Ishikawa (cell line): Measurements from ENCODE around the gene TNS1.

Experiments used
- CEBPB ChIP-seq: IDR thresholded peaks from 2 replicates; pipeline ENCODE4 v1.6.1; 2012
- EGR1 ChIP-seq: IDR thresholded peaks from 2 replicates; pipeline ENCODE4 v1.6.1; 2012
- EP300 ChIP-seq: IDR thresholded peaks from 2 replicates; pipeline ENCODE4 v1.6.1; 2012; ENCODE audit warnings: borderline replicate concordance
- NFIC ChIP-seq: IDR thresholded peaks from 2 replicates; pipeline ENCODE4 v1.6.1; 2012
- RAD21 ChIP-seq: IDR thresholded peaks from 2 replicates; pipeline ENCODE4 v1.6.1; 2012; ENCODE audit warnings: low read depth
- TAF1 ChIP-seq: IDR thresholded peaks from 2 replicates; pipeline ENCODE4 v1.6.1; 2012; ENCODE audit warnings: low read depth, mild to moderate bottlenecking
- TCF12 ChIP-seq: IDR thresholded peaks from 2 replicates; pipeline ENCODE4 v1.6.1; 2012; ENCODE audit warnings: low read depth
- TEAD4 ChIP-seq: IDR thresholded peaks from 2 replicates; pipeline ENCODE4 v1.6.1; 2012
- YY1 ChIP-seq: IDR thresholded peaks from 2 replicates; pipeline ENCODE4 v1.6.1; 2012; ENCODE audit warnings: low read depth
- ZBTB7A ChIP-seq: IDR thresholded peaks from 2 replicates; pipeline ENCODE4 v1.6.1; 2012; ENCODE audit warnings: low read depth
- TF ChIP-seq, protein P1 (sequence below): IDR thresholded peaks from 2 replicates; pipeline ENCODE4 v1.6.1; 2012
- TF ChIP-seq, protein P2 (sequence below): IDR thresholded peaks from 2 replicates; pipeline ENCODE4 v1.6.1; 2012
- TF ChIP-seq, protein P3 (sequence below): IDR thresholded peaks from 2 replicates; pipeline ENCODE4 v1.6.1; 2012; ENCODE audit warnings: low read depth, mild to moderate bottlenecking

TNS1 gene

DNA sequence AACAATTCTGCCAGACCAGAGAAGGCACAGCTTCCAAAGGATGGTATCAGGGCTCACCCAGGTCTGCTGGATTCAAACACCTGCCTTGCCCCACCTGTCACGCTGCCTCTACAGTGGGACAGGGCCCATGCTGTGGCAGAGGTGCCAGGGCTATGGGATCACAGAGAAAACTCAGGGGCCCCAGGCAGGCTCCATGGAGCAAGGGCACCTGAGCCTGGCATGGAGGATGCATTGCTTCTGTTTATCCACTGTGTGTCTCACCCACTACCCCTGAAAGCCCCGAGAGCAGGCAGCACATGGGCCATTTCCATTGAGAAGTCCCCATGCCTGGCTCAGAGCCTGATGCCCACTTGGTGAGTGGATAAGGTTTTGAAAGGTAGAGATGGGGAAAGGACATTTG is 76.0 kb downstream of the TNS1 start:
- TF ChIP-seq TCF12 (no peak), RAD21 (no peak), EGR1 (no peak), TEAD4 (no peak), TAF1 (no peak)

DNA sequence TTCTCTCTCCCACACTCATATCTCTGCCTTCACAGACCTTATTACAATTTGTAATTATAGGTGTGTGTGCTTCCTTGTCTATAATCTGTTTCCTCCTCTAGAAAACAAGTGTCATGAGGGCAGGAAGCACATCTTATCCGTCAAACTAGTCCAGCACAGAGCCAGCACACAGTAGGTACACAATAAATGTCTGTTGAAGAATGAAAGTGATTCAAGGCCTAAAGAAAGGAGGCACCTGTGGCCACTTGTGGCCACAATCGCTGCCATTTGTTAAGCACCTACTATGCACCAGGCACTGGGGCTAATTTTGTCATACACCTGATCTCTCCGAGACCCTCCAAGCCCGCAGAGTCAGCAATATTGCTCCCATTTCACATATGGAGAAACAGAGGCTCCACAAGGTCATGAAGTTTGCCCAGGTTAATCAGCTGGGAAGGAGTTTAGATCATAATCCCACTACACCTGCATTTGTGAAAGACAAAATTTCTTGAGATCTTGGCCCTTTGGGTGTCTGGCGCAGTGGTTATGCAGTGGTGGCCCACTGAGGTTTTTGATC is 78.4 kb downstream of the TNS1 start:
- TF ChIP-seq, protein P1, sequence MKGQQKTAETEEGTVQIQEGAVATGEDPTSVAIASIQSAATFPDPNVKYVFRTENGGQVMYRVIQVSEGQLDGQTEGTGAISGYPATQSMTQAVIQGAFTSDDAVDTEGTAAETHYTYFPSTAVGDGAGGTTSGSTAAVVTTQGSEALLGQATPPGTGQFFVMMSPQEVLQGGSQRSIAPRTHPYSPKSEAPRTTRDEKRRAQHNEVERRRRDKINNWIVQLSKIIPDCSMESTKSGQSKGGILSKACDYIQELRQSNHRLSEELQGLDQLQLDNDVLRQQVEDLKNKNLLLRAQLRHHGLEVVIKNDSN = no peak
- TF ChIP-seq CEBPB (no peak), YY1 (no peak), ZBTB7A (no peak), RAD21 (no peak), TAF1 (no peak)
- TF ChIP-seq, protein P2, sequence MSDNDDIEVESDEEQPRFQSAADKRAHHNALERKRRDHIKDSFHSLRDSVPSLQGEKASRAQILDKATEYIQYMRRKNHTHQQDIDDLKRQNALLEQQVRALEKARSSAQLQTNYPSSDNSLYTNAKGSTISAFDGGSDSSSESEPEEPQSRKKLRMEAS = no peak
- TF ChIP-seq, protein P3, sequence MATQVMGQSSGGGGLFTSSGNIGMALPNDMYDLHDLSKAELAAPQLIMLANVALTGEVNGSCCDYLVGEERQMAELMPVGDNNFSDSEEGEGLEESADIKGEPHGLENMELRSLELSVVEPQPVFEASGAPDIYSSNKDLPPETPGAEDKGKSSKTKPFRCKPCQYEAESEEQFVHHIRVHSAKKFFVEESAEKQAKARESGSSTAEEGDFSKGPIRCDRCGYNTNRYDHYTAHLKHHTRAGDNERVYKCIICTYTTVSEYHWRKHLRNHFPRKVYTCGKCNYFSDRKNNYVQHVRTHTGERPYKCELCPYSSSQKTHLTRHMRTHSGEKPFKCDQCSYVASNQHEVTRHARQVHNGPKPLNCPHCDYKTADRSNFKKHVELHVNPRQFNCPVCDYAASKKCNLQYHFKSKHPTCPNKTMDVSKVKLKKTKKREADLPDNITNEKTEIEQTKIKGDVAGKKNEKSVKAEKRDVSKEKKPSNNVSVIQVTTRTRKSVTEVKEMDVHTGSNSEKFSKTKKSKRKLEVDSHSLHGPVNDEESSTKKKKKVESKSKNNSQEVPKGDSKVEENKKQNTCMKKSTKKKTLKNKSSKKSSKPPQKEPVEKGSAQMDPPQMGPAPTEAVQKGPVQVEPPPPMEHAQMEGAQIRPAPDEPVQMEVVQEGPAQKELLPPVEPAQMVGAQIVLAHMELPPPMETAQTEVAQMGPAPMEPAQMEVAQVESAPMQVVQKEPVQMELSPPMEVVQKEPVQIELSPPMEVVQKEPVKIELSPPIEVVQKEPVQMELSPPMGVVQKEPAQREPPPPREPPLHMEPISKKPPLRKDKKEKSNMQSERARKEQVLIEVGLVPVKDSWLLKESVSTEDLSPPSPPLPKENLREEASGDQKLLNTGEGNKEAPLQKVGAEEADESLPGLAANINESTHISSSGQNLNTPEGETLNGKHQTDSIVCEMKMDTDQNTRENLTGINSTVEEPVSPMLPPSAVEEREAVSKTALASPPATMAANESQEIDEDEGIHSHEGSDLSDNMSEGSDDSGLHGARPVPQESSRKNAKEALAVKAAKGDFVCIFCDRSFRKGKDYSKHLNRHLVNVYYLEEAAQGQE = no peak

DNA sequence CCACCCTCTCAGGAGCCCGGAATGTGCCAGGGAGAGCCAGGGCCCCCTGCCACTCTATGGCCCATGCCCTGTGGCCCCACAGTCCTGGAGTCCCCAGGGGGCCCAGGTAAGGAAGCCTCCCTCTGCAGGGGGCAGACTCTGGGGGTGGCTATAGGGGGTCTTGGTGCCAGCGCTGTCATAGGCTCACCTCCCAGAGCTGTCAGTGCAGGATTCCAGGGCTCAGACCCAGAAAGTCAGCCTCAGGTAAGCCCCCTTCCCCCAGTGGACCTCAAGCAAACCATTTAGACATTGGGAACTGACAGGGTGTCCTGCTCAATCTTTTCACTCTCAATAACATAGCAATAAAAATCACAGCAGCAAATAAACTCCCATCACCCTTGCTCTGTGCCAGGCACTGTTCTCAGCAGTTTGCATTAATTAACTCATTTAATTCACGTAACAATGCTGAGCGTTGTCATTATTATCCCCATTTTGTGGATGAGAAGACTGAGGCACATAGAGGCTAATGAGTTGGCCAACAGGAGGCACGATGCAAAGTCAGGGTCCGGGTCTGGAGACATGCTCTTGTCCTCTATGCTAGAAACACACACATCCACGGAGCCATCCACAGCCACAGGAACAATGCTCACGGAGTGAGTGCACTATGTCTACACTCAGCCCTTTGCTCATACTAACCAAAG is 79.6 kb downstream of the TNS1 start:
- TF ChIP-seq NFIC = 0 out of 2 replicates have a peak, but pooled peaks have one; percentile 10
- TF ChIP-seq ZBTB7A = no peak
- TF ChIP-seq TCF12 = peak; percentile 7; the same call in 1 of the 2 replicates
- TF ChIP-seq, protein P3 = no peak

DNA sequence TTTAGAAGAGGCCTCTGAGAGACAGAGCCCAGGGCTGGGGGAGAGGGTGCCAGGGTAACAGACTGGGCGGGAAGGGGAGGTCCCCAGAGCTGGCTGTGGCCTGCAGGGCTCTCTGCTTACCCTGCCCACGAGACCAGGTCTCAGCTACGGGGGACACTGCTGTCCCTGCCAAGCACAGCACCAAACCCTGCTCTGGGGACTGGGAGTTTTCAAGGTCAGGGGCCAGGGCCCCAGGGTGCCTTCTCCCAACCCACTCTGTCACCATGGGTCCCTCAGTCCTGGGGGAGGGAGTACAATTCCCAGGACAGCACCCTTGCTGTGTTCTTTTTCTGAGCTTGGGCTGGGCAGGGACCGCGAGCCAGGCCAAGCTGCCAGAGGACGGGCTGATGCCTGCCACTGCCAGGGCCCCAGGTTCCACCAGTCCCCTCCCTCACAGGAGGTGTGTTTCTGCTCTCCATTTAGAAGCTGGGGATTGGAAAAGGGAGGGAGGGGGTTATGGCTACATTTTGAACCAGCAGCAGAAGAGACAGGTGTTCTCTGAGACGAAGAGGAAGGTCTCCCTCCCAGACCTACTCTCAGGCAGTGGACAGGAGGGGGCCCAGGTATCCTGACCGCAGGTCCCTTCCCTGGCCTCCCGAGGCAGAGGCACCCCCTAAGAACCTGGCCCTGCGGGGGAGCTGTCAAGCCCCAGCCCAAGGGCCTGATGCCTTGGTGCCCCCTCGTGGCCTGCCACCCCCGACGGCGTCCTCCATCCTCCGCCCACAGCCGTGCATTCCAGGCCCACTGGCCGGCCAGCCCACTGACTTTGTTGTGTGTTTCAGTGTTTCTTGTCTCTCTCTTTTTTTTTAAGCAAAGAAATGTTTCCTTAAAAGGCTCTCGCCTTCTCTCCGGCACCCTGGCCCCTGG is 80.4 kb downstream of the TNS1 start:
- TF ChIP-seq, protein P3 = no peak
- TF ChIP-seq TCF12 = peak; percentile 19; the same call in 1 of the 2 replicates
- no peak for TF ChIP-seq YY1
- TF ChIP-seq EGR1 = peak; percentile 37; the same call in 1 of the 2 replicates
- TF ChIP-seq RAD21 = peak; percentile 22; the same call in 1 of the 2 replicates
- peak; percentile 43 for TF ChIP-seq TEAD4
- TF ChIP-seq EP300 = no peak

DNA sequence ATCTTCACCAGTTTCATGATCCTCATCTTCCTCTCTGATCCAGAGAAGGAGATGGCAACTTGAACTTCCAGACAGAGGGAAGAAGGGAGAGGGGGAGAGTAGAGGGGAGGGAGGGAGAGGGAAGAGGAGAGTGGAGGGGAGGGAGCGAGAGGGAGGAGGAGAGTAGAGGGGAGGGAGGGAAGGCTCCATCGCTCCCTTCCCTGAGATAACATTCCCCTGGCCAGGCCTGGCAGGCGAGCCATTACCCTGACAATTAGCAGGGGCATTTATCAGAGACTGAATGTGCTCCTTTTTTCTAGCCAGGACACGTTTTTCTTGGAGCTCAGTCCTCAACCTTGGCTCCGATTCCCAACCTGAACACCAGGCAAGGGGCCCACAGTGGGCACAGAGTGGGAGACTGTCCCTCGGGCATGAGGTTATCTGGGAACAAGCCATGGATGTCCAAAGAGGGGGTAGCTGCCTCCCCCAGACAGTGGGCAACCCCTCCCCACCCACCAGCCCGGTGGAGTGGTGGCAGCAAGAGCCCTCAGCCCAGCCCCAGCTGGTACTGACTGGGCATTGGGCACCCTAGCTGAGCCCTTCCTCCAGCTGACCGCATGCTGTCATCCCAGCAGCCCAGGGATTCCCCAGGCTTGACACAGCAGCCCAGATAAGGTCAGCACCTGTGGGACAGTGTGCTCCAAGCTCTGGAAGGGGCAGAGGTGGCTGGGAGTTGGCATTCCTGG is 81.8 kb downstream of the TNS1 start:
- no peak for TF ChIP-seq TCF12
- no peak for TF ChIP-seq TAF1
- TF ChIP-seq EGR1 = no peak
- TF ChIP-seq CEBPB = no peak
- no peak for TF ChIP-seq YY1
- no peak for TF ChIP-seq EP300
- TF ChIP-seq ZBTB7A = no peak
